ENCODE data around the gene PMVK. TPM values are rescaled to one million over a fixed set of nuclear protein-coding genes. Genes with fewer than 3 reads are reported as not detected.

Gene PMVK
- total RNA-seq, 1 experiment from 2014 or later = 32.3 TPM

DNA sequence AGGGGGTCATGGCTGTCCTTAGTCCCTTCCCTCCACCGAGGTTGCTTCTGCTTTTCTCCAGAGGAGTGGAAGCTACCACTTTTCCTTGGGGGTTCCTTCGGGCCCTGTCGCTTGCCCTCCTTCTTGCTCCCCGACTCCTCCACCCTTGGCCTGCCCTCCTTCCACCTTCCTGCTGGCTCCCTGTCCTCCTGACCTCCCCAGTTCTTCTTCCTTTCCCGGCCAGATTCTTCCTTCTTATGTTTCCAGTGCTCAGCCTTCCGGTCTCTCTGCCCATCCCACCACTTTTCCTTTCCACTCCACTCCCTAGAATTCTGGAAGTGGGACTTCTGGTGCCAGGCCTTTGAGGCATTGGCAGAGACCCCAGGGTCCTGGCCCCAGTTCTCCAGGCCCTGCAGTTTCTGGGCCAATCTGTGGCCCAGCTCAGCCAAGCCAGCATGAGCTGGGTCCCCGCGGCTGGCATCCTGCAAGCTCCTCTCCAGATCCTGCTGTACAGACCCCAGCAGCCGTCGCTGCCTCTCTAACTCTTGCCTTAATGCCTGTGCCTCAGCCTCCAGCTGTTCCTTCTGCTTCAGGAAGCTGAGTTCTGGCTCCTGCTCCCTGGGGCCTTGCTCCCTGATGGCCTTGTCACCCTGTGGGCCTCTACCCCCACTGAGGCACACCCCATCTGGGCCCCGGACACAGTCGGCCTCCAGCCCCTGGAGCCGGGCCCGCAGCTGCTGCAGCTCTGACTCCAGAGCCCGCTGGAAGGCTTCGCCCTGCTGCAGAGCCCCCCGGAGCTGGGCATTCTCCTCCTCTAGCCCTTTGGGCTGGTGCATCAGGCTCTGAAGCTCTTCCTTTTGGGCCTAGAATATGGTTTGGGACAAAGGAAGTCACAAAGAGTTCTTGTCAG is 9.7 kb upstream of the PMVK start:
- Histone ChIP-seq H3K27ac (ENCODE audit: low read length) (no peak overlapping the region), H2AFZ (ENCODE audit: low read length) (no peak overlapping the region), H3K9me3 (ENCODE audit: low read length) (no peaks in the 10 kb centered on the region), H3K4me3 (ENCODE audit: low read length) (no peak overlapping the region), H4K20me1 (ENCODE audit: low read length) (no peaks in the 10 kb centered on the region), H3K79me2 (ENCODE audit: low read length) (no peaks in the 10 kb centered on the region), H3K27me3 (ENCODE audit: low read length) (no peaks in the 10 kb centered on the region), H3K4me2 (ENCODE audit: low read length) (no peak overlapping the region), H3F3A (ENCODE audit: low read length, unreplicated experiment) (no peaks in the 10 kb centered on the region), H3K4me1 (ENCODE audit: insufficient read depth, low read length) (no peaks in the 10 kb centered on the region), H3K9me2 (replicated peaks; ENCODE audit: low read length) (no peaks in the 10 kb centered on the region), H3K9ac (ENCODE audit: low read length) (no peak overlapping the region), H3K36me3 (ENCODE audit: low read depth, low read length) (no peaks in the 10 kb centered on the region)
- no peak for DNase-seq
- no TSS peak for BruUV-seq (replicated peaks)
- intact Hi-C loops (cut with micrococcal nuclease) = no loop called here
- TF ChIP-seq EZH2phosphoT487 (IDR thresholded peaks at IDR 0.05; ENCODE audit: borderline replicate concordance, low read length) (no peak), CTCF (conservative IDR thresholded peaks at IDR 0.05; ENCODE audit: low read depth, low read length) (no peak), EZH2 (IDR thresholded peaks at IDR 0.05; ENCODE audit: low read length, unreplicated experiment) (no peak)
- ATAC-seq = no peak
- ChIA-PET CTCF (no interaction called here), POLR2A (ENCODE audit: unreplicated experiment) (no interaction called here)

DNA sequence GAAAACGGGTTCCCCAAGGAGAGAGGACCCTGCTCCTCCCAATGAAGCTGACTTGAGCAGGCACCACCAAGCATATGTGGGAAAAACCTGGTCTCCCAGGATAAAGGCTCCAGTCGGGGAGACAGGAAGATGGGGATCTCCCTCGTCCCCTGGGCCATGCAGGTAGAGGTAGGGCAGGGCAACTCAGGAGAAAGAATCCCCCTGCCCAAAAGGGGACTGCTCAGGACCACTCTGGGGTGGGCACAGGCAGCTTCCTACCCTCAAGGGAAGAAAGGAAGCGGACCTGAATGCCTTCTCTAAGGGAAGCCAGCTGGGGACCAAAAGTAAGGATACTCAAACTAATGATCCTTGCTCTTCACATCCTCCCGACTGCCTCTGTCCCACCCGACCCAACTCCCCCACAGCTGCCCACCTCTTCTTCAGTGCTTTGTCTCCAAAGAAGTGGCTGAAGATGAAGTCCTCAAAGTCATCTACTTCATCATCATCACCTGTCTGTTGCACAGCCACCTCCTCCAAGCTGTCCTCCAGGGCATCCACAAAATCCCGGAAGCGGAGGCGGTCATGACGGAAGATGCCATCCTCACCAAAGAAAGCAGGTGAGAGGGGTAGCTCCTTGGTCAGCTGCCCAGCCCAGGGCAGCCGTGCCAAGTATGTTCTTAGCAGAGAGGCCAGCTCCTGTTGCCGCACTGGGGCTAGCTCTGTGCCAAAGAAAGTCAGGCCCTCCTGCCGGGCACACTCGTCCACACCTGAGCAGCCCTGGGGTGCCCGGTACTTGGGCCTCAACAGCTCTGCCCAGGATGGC is 8.8 kb upstream of the PMVK start:
- no peak overlapping the region for H3K9ac ChIP-seq (ENCODE audit: low read length)
- H3K27ac ChIP-seq (ENCODE audit: low read length) = no peak overlapping the region
- CTCF ChIA-PET = no interaction called here
- H4K20me1 ChIP-seq (ENCODE audit: low read length) = no peaks in the 10 kb centered on the region
- intact Hi-C loops (cut with micrococcal nuclease) = no loop called here
- no peaks in the 10 kb centered on the region for H3K9me3 ChIP-seq (ENCODE audit: low read length)
- no peaks in the 10 kb centered on the region for H3K27me3 ChIP-seq (ENCODE audit: low read length)
- DNase-seq = no peak
- no peaks in the 10 kb centered on the region for H3K9me2 ChIP-seq (replicated peaks; ENCODE audit: low read length)
- POLR2A ChIA-PET (ENCODE audit: unreplicated experiment) = no interaction called here
- no peaks in the 10 kb centered on the region for H3F3A ChIP-seq (ENCODE audit: low read length, unreplicated experiment)
- no peak overlapping the region for H2AFZ ChIP-seq (ENCODE audit: low read length)
- no peak for TF ChIP-seq EZH2phosphoT487 (IDR thresholded peaks at IDR 0.05; ENCODE audit: borderline replicate concordance, low read length)
- no peak for TF ChIP-seq EZH2 (IDR thresholded peaks at IDR 0.05; ENCODE audit: low read length, unreplicated experiment)
- TF ChIP-seq CTCF (conservative IDR thresholded peaks at IDR 0.05; ENCODE audit: low read depth, low read length) = no peak
- ATAC-seq = no peak
- H3K36me3 ChIP-seq (ENCODE audit: low read depth, low read length) = no peaks in the 10 kb centered on the region
- H3K79me2 ChIP-seq (ENCODE audit: low read length) = no peaks in the 10 kb centered on the region
- no peak overlapping the region for H3K4me3 ChIP-seq (ENCODE audit: low read length)
- no peak overlapping the region for H3K4me2 ChIP-seq (ENCODE audit: low read length)
- TSS peak; percentile 47 for BruUV-seq (replicated peaks)
- H3K4me1 ChIP-seq (ENCODE audit: insufficient read depth, low read length) = 0 out of 2 replicates have a peak, but pooled peaks cover 1% of the 10 kb centered on the region
